T-helper 2 cell treated with Interferon-gamma antibody and Interleukin-4, amounts not matched to agents 100 ng/mL and 5 ng/mL, for 36 hours (primary cell): Measurements from ENCODE around the gene TRIM71. TPM values are rescaled to one million over a fixed set of nuclear protein-coding genes. Genes with fewer than 3 reads are reported as not detected.

Source experiments
- intact Hi-C: fragments of 100-400 bp; cut with micrococcal nuclease; formaldehyde crosslinking; loops from one replicate; pipeline ENCODE4 v1.15.1; 2023
- total RNA-seq: library from RNA; stranded (reverse); gene quantifications from 2 replicates; pipeline ENCODE4 v1.2.3, GENCODE V29; 2022

Gene TRIM71
- total RNA-seq, 1 donor from 2014 or later, result not detected

DNA sequence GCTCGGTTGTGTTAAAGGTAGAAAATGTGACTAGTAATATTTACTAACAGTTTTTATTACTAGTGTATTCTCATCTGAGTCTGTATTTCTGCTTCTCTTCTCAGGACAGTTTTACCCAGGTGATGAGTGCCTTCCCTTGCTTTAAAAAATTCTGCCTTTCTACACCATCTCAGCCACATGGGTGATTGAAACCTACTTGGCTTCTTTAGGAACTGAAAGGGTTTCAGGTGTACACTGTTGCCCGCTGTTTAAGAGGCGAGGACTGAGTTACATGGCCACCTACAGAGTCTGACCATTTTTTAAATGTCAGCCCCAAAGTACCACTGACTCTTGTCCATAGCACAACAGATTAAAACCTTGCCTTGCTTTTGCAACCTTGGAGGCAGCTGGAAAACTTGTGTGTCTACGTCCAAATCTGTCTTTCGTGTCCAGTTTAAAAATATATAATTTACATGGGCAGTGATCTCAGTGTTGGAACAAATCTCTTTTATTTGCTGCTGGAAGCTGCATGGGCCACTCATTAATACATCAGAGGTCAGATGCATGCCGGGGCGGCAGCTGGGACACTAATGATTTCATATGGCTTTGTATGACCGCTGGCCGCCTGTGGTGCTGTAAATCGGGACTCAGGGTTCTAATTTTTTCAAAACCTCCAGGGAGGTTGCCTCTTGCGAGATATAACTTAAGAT lies 44.6 kb downstream of the TRIM71 start:
- intact Hi-C loops, result loop anchor here (2.0 kb wide), 1 partner anchor 70 kb away; no protein-coding TSS in a partner anchor

DNA sequence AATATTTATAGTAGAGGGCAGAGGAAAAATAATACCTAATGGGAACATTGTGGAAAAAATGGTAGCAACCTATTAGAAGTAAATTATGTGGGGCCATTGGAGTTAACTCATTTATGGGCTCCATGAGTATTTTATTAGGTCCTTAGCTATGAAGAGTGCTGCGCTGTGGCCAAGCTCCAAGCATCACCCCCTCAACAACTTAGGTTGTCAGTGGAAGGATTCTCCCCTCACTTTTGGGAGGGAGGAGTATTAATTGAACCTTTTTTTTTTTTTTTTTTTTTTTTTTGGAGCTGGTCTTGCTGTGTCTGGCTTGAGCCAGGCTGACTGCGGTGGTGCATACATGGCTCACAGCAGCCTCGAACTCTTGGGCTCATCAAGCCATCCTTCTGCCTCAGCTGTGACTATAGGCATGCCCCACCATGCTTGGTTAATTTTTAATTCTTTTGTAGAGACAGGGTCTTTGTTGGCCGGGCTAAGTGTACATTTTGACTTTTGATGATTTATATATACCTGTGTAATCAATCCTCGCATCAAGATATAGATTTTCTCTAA lies 45.2 kb downstream of the TRIM71 start:
- intact Hi-C loops, result loop anchor here (2.0 kb wide), 1 partner anchor 70 kb away; no protein-coding TSS in a partner anchor

DNA sequence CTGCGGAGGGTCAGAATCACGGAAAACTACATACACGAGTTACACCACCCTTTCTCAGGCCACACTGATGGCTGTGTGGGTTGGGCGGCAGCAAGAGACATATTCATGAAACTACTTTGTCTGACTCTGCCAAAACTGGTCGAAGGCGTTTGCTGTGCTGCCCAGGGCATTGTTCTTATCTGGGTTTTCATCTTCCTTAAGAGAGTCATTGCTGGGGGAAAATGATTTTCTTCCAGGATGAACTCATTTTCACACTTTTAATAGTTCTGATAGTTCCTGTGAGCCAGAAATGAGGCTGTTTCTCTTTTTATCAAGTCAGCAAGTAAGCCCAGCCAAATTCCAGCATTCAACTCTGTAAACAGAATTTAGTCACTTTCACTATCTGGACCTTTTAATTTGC lies 47.6 kb downstream of the TRIM71 start:
- intact Hi-C loops, result no loop called here

DNA sequence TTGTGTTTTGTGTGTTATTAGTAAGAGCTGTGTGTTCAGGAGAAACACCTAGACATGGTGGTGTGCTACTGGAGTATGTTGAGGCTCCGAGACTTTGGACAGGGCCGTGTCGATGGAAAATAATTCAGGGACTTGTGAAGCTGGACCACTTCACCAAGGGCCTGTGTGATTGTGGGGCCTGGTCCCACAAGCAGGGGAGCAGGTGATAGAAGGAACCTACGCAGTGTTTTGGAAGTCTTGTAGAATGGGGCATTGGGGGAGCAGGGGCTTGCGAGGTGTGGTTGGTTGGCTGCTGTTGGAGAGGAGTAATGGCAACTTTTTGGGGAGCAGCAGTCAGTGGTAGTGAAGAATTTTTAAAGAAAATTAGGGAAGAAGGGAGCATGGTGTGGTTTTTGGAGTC lies 48.7 kb downstream of the TRIM71 start:
- intact Hi-C loops, result no loop called here

DNA sequence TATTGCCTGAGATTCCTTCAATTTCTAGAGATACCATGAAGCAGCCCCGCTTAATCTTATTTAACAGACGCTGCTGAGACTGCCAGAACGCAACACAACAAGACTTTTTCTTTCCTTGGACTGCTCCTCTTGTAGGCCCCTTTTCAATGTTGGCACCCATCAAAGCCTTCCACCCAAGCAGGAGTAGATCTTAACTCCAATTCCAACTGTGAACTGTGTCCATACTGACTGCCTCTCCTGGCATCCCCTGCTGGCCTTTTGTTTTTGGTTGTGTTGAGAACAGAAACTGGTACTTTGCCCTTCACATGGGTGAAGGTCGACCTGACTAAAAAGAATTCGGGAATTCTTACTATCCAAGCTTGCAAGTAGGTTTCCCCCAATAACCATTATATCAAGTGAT lies 50.2 kb downstream of the TRIM71 start:
- intact Hi-C loops, result no loop called here

DNA sequence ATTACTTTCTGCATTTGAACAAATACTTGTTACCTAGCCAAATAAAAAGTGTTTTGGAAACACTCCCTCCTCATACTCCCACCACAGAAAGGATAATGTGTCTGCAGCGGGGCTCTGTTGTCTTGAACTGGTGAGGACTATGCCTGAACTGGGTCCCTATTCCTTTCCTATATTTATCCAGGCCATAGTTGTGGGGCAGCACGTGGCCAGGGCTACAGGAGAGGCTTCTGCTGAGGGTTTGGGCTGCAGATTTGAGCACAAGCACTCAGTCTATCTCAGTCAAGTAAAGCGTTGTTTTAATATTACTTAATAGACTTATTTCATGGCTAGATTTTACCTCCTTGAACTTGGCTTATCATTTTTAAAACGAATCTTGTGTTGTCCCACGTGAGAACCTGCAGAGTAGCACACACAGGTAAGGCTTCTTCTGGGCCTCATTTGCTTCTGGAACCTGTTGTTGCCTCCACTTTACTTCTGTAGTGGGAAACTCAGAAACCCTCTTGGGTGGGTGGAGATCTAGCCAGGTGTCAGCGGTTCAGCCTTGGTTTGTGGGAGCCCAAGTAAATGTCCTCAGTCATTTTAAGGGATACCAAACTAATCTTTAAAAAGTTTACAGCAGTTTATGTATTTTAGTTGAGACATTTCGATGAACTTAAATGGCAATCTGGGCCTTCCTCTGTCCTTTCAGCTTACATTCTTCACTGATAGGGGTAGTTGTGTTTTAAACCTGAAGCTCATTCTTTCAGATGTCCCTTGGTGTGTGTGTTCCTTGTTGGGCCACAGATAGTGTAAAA lies 51.1 kb downstream of the TRIM71 start:
- intact Hi-C loops, result no loop called here

DNA sequence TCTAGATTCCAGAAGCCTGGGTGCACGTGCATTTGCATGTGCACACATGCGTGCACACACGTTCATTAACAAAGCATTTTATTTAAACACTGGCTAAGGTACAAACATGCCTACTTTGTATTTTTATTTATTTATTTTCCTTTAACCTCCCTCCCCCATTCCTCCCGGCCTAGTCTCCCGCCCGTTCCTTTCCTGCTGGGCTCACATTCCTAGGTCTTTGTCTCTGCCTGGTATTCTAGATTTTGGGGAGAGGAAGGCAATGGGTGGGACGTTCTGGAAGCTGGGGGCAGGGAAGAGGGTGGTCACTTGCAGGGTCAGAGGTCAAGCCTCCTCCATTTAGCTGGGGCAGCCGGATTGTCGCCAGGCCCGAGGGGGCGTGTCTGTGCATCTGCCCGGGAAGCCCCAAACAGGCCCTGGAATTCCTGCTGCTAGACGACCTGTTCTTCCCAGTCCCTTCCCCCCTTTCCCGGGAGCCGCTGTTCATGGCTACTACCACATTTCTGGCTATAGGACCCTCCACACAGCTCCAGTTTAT lies 51.8 kb downstream of the TRIM71 start:
- intact Hi-C loops, result no loop called here

DNA sequence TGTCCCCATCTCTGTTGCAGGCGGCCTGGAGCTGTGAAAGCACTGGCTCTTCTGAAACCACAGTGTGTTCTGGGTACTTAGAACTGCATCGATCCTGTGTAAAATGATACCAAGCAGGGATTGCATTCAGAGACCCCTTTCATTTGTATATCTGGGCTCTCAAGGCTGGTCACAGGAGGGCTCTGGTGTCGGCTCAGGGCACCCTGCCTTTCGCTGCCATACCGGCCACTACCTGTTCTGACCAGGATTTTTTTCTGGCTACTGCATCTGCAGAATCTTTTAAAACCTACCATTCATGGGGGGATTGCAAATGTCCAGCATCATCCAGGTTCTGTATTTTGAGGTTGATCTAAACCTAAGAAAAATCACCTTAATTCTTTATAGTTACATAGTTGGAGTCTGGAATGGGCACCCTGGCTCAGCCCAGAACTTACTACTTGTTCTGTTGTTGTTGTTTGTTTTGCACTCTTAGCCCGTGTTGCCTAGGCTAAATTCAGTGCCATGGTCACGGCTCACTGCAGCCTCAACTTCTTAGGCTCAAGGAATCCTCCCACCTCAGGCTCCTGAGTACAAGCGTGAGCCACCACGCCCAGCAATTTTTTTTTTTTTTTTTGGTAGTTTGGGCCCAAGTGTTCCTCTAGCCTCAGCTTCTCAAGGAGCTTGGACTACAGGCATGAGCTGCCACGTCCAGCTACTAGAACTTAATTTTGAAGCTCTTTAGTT lies 52.7 kb downstream of the TRIM71 start:
- intact Hi-C loops, result no loop called here

DNA sequence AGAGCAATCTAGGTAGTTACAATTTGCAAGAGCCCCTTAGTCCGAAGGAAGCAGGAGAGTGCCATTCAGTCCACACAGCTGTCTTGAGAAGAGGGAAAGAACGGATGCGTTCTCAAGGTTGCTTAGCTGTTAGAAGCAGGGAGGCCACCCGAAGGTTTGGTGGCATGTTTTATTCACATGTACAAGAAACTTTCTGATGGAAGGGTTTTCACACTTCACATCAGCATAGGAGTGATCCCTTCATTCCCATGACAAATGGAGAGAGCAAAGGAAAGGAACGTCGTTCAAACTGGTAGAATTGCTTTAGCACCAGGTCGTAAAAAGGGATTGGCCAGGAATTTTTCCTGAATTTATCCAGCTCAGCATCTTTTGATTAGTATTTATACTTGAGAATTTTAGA lies 53.5 kb downstream of the TRIM71 start:
- intact Hi-C loops, result no loop called here

DNA sequence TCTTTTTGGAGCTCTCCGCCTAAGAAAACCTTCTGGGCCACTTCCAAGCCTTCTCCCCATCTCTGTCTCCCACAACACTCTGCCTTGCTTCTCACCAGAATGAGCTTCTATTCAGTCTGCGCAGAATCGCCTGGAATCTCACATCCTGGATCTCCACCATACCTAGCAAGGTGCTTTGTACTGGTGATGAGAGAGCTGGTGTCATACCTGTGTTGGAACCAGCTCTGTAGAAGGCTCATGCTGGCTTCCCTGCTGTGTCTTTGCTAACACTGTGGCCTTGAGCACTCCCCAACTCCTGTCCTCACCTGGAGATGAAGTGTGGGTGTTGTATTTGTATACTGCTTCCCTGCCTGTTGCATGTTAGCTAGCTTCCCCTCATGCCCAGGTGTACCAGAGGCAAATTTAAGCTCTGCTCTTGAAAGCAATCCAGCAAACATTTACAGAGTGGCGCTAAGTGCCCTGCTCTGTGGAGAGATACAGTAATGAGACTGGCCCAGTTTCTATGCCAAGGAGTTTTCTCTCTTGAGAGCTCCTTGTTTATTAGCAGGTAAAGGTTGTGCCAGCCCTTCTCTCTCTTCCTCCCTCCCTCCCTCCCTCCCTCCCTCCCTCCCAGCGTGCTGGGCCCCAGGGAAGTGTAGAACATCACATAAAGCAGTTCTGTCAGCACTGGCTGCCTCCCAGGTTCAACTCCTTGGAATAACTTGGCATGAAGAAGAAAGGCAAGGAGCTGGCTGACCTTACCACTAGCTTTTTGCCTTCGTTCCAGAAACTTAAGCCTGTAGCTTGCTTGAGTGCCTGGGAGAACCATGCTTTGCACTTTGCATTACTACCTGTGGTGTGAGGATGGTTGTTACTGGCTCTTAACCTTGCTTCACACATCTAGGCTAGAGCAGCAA lies 54.9 kb downstream of the TRIM71 start:
- intact Hi-C loops, result no loop called here

DNA sequence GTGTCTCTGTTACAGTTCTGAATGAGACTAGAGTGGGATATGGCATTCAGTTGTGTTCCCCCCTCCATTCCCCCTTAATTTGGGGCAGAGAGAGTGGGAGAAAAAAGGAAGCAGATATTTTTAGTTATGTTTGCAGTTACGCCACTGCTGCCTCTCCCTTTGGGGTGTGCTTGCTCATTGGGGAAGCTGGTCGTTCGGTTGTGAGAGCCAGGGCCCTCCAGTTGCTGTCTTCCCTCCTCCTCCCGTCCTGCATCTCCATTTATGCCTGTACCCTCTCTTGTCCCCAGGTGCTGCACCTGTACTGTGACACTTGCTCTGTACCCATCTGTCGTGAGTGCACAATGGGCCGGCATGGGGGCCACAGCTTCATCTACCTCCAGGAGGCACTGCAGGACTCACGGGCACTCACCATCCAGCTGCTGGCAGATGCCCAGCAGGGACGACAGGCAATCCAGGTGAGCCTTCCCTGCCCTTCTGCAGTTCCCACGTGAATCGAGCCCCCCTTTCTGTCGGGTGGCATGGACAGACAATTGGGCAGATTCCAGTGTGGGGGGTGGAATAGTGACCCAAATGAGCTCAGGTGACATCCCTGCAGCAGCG lies 55.8 kb downstream of the TRIM71 start:
- intact Hi-C loops, result no loop called here

DNA sequence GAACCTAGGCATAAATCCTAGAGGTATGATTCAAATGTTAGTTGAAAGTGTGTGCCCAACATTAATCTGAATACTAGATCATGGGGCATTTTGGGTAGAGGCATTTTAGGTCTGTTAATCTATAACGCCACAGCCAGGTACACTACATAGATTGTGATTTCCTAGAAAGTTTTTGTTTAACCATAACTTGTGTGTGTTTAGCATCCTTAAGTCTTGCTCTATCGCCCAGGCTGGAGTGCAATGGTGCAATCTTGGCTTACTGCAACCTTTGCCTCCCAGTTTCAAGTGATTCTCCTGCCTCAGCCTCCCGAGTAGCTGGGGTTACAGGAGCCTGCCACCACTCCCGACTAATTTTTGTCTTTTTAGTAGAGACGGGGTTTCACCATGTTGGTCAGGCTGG lies 59.1 kb downstream of the TRIM71 start:
- intact Hi-C loops, result no loop called here

DNA sequence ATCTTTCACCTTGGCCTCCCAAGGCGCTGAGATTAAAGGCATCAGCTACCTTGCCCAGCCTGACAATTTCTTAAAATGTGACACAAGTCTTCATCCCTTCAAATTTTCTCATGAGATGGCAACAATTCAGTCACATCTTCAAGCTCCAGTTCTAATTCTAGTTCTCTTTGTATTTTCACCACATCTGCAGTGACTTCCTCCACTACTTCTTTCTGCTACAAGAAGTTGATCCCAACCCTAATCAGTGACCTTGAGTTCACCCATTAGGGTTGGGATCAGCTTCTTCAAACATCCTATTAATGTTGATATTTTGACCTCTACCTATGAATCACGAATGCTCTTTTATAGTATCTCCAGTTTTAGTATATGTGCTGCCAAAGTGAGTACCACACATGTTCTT lies 59.8 kb downstream of the TRIM71 start:
- intact Hi-C loops, result no loop called here

DNA sequence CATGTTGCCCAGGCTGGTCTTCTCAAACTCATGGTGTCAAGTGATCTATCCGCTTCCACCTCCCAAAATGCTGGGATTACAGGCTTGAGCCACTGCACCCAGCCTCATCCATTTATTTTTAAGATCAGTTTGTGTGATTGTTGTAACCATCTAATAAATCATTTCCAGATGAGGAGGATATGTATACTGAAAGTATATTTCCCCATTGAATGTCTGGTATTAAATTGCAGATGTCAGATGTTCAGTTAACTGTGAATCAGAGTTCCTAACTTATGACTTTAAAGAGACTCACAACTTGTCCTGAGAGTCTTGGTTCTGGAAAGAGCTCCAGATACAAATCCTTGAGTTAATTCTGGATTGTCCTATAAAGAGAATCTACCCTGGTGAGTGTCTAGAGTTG lies 62.4 kb downstream of the TRIM71 start:
- intact Hi-C loops, result no loop called here

DNA sequence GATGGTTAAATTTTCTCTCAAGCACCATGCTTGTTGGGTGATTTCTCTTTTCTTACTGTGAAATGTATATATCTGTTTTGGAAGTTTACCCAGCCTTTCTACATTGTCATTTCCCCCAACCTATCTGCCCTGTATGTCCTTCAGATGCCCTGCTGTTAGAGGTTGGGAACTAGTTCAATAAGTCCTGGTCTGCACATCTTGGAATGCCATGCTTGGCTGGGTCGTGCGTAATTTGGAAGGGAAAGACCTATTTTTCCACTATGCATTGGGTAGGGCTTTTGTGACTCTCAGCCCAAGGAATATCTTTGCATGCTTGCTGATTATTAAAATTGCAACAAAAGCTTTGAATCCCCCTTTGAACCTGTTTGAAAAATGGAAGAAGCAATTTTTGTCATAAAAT lies 63.8 kb downstream of the TRIM71 start:
- intact Hi-C loops, result no loop called here

DNA sequence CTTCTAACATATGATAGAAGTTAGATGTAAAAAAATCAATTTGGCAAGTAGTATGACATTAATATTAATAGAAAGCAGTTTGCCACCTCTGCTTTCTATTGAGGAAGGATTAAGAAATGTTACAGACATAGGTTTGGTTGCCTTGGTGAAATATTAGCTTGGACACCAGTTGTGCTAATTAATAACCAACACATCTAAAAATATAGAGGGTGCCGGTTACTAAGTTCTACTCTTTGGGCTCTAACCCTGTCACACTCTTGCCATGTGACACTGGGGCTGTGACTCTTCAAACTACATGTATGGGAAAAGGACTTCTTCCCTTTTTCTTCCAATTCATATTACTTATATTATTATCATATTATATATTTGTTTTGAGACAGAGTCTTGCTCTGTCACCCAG lies 64.4 kb downstream of the TRIM71 start:
- intact Hi-C loops, result no loop called here

DNA sequence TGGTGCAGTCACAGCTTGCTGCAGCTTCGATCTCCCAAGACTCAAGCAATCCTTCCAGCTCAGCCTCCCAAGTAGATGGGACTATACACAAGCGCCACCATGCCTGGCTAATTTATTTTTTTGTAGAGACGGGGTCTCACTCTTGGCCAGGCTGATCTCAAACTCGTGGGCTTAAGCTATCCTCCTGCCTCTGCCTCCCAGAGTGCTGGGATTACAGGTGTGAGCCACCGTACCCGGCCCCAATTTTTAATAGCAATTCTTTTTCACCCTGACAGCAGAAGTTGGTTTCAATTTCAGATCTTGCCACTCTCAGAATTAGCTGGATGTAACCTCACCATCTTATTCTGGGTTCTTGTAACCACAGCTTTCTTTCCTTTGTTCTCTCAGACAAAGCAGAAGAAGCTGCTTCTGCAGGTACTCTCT lies 64.8 kb downstream of the TRIM71 start:
- intact Hi-C loops, result no loop called here

DNA sequence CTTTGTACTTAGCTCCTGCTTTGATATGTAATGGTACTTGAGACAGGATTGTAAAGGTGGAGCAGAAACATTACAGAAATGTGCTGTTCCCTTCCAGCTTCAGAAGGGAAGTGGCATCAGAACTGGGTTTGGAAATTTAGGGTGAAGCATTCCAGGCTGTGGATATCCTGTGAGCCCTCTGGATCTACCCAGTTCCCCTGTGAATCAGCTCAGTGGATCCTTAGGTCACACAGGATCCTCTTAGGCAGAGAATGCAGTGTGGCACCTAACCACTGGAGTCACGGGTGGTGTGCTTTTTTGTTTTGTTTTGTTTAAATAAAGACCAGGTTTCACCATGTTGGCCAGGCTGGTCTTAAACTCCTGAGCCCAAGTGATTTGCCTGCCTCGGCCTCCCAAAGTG lies 66.0 kb downstream of the TRIM71 start:
- intact Hi-C loops, result no loop called here

DNA sequence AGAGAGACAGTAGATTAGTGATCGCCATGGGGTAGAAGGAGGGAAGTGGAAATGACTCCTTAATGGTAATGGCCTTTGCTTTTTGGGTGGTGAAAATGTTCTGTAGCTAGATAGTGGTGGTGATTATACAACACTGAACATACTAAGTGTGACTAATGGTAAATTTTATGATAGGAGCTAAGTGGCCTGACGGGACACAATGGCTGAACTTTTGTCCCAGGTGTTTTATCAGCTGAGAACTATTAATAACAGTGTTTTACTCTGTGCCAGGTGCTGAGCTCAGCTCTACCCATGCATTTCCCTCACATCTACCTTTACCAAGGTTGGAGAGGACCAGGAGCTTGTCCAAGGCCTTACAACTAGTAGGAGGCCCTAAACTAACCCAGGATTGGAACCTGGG lies 66.8 kb downstream of the TRIM71 start:
- intact Hi-C loops, result no loop called here

DNA sequence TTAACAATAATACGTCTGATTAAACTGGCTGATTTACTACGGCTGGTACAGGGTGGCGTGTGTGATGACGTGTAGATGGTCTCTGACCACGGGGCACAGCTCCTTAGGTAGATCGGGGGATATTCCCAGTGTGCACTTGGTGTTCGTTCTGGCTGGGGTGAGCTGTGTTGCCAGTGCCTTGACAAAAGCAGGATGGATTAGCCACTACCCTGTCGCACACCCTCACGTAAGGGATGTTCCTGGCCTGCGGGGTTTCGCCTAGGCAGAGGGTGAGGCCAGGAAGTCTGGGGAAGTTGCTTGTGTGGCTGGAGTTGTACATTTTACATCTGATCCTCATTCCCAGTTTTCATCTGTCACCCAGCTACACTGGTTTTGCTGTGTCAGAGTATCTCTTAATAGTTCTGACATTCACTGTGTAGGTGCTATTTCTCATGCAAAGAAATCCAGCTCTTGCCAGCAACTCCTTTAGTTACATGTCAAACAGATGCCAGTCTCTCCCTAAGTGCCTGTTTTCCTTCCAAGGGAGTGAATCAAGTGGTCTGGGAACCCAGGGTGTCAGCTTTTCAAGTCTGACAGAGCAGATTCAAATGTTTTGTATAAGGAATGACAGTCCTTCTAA lies 67.6 kb downstream of the TRIM71 start:
- intact Hi-C loops, result no loop called here
